Endothelial cell of umbilical vein (primary cell): ENCODE results near the gene DENND4B. TPM values are rescaled to one million over a fixed set of nuclear protein-coding genes. Genes with fewer than 3 reads are reported as not detected.

Experiments used
- BruUV-seq: library from RNA; stranded (reverse); fragments of 400-500 nt; replicated peaks from 2 replicates; lab custom pipeline; 2021; lab: Mats Ljungman, UMichigan
- CTCF ChIA-PET: fragments of 300-600, 350-600 bp; sonication (Branson Sonifier 250); formaldehyde crosslinking; loops from one replicate; lab custom pipeline; 2021; ENCODE audit warnings: antibody characterized with exemption, inconsistent platforms; lab: Charles Lee
- POLR2A ChIA-PET: fragments of 300-600, 350-600 bp; sonication (Branson Sonifier 250); formaldehyde crosslinking; loops from one replicate; lab custom pipeline; 2021; ENCODE audit warnings: antibody characterized with exemption, inconsistent platforms; lab: Charles Lee
- DNase-seq: peaks from one replicate; pipeline ENCODE4 v3.0.0-alpha.2; 2011; ENCODE audit warnings: low read depth, low spot score
- FAIRE-seq: peaks from 2 replicates; lab custom pipeline; 2011; peaks lifted over from hg19 to GRCh38; lab: Jason Lieb, UNC
- H2AFZ ChIP-seq: 2 replicates; pipeline ENCODE4 v1.6.0; 2012; ENCODE audit warnings: low read depth, low read length, control low read depth, inconsistent platforms
- H3K27ac ChIP-seq: 2 replicates; pipeline ENCODE4 v1.5.1; 2011; ENCODE audit warnings: low read depth, mild to moderate bottlenecking, control low read depth, low read length, moderate library complexity; ENCODE audit not compliant: insufficient read depth
- H3K27me3 ChIP-seq, 2 experiments: 2 replicates each; pipeline versions ENCODE4 v1.6.0 to v1.6.1; 2011; ENCODE audit warnings: low read length in 2 of 2, mixed read lengths in 1 of 2; ENCODE audit not compliant: control insufficient read depth in 2 of 2, insufficient read depth in 2 of 2
- H3K36me3 ChIP-seq, 2 experiments: 2 replicates in 1 of 2; 3 replicates in 1 of 2; pipeline ENCODE4 v1.5.1; 2011; ENCODE audit warnings: low read length in 2 of 2, mild to moderate bottlenecking in 1 of 2, moderate library complexity in 1 of 2; ENCODE audit not compliant: control insufficient read depth in 2 of 2, insufficient read depth in 2 of 2; ENCODE audit errors: extremely low read depth in 1 of 2
- H3K4me1 ChIP-seq: 3 replicates; pipeline ENCODE4 v1.5.1; 2011; ENCODE audit warnings: mild to moderate bottlenecking, low read length; ENCODE audit not compliant: control insufficient read depth, insufficient read depth; ENCODE audit errors: extremely low read depth
- H3K4me2 ChIP-seq: 2 replicates; pipeline ENCODE4 v1.6.1; 2011; ENCODE audit warnings: low read length, control low read depth, mixed read lengths; ENCODE audit not compliant: insufficient read depth
- H3K4me3 ChIP-seq, 3 experiments: fragments of 200-600 bp in 1 of 3; sonication (generic), shearing (Covaris generic) in 1 of 3; replicated peaks in 1 of 3; 2 replicates each; pipeline ENCODE4 v1.5.1; 2011 to 2016; ENCODE audit warnings: control low read depth in 3 of 3, low read length in 3 of 3, mild to moderate bottlenecking in 2 of 3, inconsistent platforms in 1 of 3, low read depth in 1 of 3, moderate library complexity in 1 of 3; ENCODE audit not compliant: insufficient read depth in 1 of 3
- H3K79me2 ChIP-seq: 2 replicates; pipeline ENCODE4 v1.6.0; 2012; ENCODE audit warnings: low read length, inconsistent platforms; ENCODE audit not compliant: control insufficient read depth, insufficient read depth
- H3K9ac ChIP-seq: replicated peaks from 2 replicates; pipeline ENCODE3; 2011; ENCODE audit warnings: low read length, control low read depth; ENCODE audit not compliant: insufficient read depth; ENCODE audit errors: extremely low read depth
- H3K9me1 ChIP-seq: replicated peaks from 3 replicates; pipeline ENCODE4 v1.6.0; 2011; ENCODE audit warnings: mild to moderate bottlenecking, low read length; ENCODE audit not compliant: control insufficient read depth, insufficient read depth; ENCODE audit errors: extremely low read depth
- H3K9me3 ChIP-seq: replicated peaks from 2 replicates; pipeline ENCODE4 v1.5.1; 2012; ENCODE audit warnings: low read length, inconsistent platforms; ENCODE audit not compliant: control insufficient read depth, insufficient read depth
- H4K20me1 ChIP-seq: replicated peaks from 2 replicates; pipeline ENCODE3; 2011; ENCODE audit warnings: mild to moderate bottlenecking, low read length; ENCODE audit not compliant: control insufficient read depth, insufficient read depth; ENCODE audit errors: extremely low read depth
- CTCF ChIP-seq, 2 donors: IDR thresholded peaks; 1 replicate in 1 of 2; 2 replicates in 1 of 2; pipeline ENCODE4 v1.5.1; 2011; ENCODE audit warnings: low read length in 2 of 2, mild to moderate bottlenecking in 2 of 2, moderate library complexity in 2 of 2, control low read depth in 1 of 2, inconsistent platforms in 1 of 2, low read depth in 1 of 2; ENCODE audit not compliant: insufficient read depth in 1 of 2; ENCODE audit errors: extremely low read depth in 1 of 2
- EZH2 ChIP-seq: IDR thresholded peaks from 2 replicates; pipeline ENCODE4 v1.6.1; 2012; ENCODE audit warnings: borderline replicate concordance, low read depth, mild to moderate bottlenecking, moderate library complexity, low read length, inconsistent platforms; ENCODE audit not compliant: severe bottlenecking
- FOS ChIP-seq: IDR thresholded peaks from 2 replicates; pipeline ENCODE4 v1.6.1; 2011; ENCODE audit warnings: mild to moderate bottlenecking, low read length, moderate library complexity, borderline replicate concordance; ENCODE audit not compliant: insufficient read depth
- GATA2 ChIP-seq: IDR thresholded peaks from 2 replicates; pipeline ENCODE4 v1.7.0; 2011; ENCODE audit warnings: low read depth, mild to moderate bottlenecking, moderate library complexity, mixed read lengths, low read length; ENCODE audit not compliant: insufficient read length, insufficient read depth
- JUN ChIP-seq: IDR thresholded peaks from 2 replicates; pipeline ENCODE4 v1.6.1; 2011; ENCODE audit warnings: borderline replicate concordance, low read depth; ENCODE audit not compliant: insufficient read length, insufficient read depth
- MAX ChIP-seq: IDR thresholded peaks from 2 replicates; pipeline ENCODE4 v1.6.1; 2011; ENCODE audit not compliant: insufficient read depth, insufficient read length
- MYC ChIP-seq: IDR thresholded peaks from one replicate; pipeline ENCODE4 v1.6.1; 2011; ENCODE audit warnings: mild to moderate bottlenecking, low read depth, low read length
- POLR2A ChIP-seq: IDR thresholded peaks from 2 replicates; pipeline ENCODE4 v1.6.1; 2012; ENCODE audit warnings: low read depth, mild to moderate bottlenecking, control low read depth, low read length
- POLR2AphosphoS5 ChIP-seq: IDR thresholded peaks from 2 replicates; pipeline ENCODE4 v1.6.1; 2012; ENCODE audit warnings: low read depth, mild to moderate bottlenecking, control low read depth, low read length, moderate library complexity; ENCODE audit not compliant: insufficient read depth
- dilution Hi-C: fragments of 300-500 bp; cut with MboI; formaldehyde crosslinking; loops from one replicate; pipeline ENCODE4 v1.15.0; 2019; ENCODE audit warnings: low sequenced_read_pairs; ENCODE audit not compliant: extremely low pct_ligation_motif_present
- intact Hi-C: fragments of 100-400 bp; cut with micrococcal nuclease; formaldehyde crosslinking; loops from one replicate; pipeline ENCODE4 v1.10.0; 2022
- polyA plus RNA-seq, 4 experiments: library from polyadenylated mRNA; depleted of rRNA in 3 of 4; stranded (reverse) in 3 of 4; unstranded in 1 of 4; fragments of >200 nt; gene quantifications; 2 replicates each; pipeline versions ENCODE4 v1.2.1 to v1.2.3, GENCODE V29; 2011 to 2012; ENCODE audit warnings: missing spikeins in 1 of 4
- total RNA-seq: library from RNA; stranded (reverse); gene quantifications from 2 replicates; pipeline ENCODE4 v1.2.3, GENCODE V29; 2021

DENND4B gene
- total and polyA plus RNA-seq, 2 donors (not counting 3 experiments of a cell fraction or from before 2014, with no cell fraction given) = 35.6 to 57.8 TPM

- no peaks in the 10 kb centered on the region for H4K20me1 ChIP-seq
- POLR2A ChIA-PET = no interaction called here
These were observed 49.1 kb upstream of the DENND4B start for GRCh38 chr1:153995640-153996039.

More at GRCh38 chr1:153995640-153996039, 49.1 kb upstream of the DENND4B start:
- Histone ChIP-seq H3K27me3 (no peaks in the 10 kb centered on the region), H3K9me3 (no peaks in the 10 kb centered on the region), H3K9me1 (no peaks in the 10 kb centered on the region), H2AFZ (no peak overlapping the region), H3K79me2 (peaks cover 21% of the 10 kb centered on the region), H3K9ac (no peak overlapping the region), H3K36me3 (peaks cover 9 to 10% of the 10 kb centered on the region in 2 experiments), H3K4me3 (no peak overlapping the region), H3K4me1 (peaks cover 17% of the 10 kb centered on the region), H3K4me2 (no peak overlapping the region), H3K27ac (no peak overlapping the region)
- no TSS peak for BruUV-seq
- no peak for DNase-seq
- CTCF ChIA-PET = interaction anchor here (1.2 kb wide), 1 partner anchor 339 kb away, joined by 4 read pairs; no protein-coding TSS in a partner anchor
- no peak for FAIRE-seq
- intact Hi-C loops (loop anchor here (10.0 kb wide), 1 partner anchor 159 kb away; the partner anchor contains the start of gene NUP210L), dilution Hi-C loops (no loop called here)
- no peak for TF ChIP-seq CTCF (IDR thresholded peaks at IDR 0.05; ENCODE audit: extremely low read depth in 1 of 2, insufficient read depth in 1 of 2, low read depth in 1 of 2, low read length in 2 of 2)
- no peak for TF ChIP-seq POLR2A
- no peak for TF ChIP-seq JUN
- TF ChIP-seq GATA2 = no peak
- no peak for TF ChIP-seq MYC
- TF ChIP-seq EZH2 = no peak
- no peak for TF ChIP-seq POLR2AphosphoS5
- no peak for TF ChIP-seq MAX
- TF ChIP-seq FOS = no peak
